Measurements from ENCODE around the gene SLC2A4RG.
"Not testable (repeated sequence)": the region's sequence is repeated elsewhere in the genome, so short reads cannot be mapped to it uniquely, and the experiment has no call there.

- TF ChIP-seq CTCF, POLR2A (IDR thresholded peaks at IDR 0.05): not testable (repeated sequence)
Observed at GRCh38 chr20:63730189-63730733, 9.3 kb upstream of the SLC2A4RG start.

Measured in lower leg skin (tissue), 3 donors.